GM21529 (cell line): ENCODE data around the gene UBE2L5.
"Not testable (repeated sequence)": the region's sequence is repeated elsewhere in the genome, so short reads cannot be mapped to it uniquely, and the experiment has no call there.

Source experiments
- ATAC-seq: cut with Tn5 transposase; IDR thresholded peaks from one replicate; pipeline ENCODE4 v1.9.1; 2021; ENCODE audit not compliant: unreplicated experiment

The UBE2L5 gene

DNA sequence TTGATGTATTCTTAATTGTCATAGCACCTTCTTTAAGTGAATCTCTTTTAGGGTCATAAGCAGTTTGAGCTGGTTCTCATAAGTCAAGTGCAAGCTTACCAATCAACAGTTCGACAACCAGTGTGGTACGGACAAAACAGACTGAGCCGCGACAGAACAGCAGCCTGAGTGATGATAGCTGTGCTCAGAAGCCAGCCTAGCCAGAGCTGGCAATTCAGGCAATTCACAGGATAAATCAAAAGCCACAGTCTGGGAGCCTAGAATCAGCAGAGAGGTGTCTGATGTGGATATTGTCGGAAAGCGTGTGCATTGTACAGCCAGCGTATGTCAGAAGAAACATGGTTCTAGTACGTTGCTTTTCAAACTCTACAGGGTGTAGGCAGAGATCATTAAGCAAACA lies 14.9 kb downstream of the UBE2L5 start:
- no peak for ATAC-seq

DNA sequence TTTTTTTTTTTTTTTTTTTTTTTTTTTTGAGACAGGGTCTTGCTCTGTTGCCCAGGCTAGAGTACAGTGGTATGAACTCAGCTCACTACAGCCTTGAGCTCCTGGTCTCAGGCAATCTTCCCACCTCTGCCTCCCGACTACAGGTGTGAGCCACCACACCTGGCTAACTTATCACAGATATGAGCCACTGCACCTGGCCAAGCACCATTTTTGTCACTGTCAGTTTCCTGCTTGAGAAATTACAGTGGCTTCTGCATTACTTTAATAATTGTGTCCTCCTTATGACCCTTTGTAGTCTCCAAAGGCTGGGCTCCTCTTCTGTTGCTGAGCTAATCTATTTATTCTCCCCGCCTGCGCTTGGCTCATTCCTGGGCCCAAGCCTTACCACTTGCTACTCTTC lies 16.0 kb downstream of the UBE2L5 start:
- ATAC-seq, result no peak

DNA sequence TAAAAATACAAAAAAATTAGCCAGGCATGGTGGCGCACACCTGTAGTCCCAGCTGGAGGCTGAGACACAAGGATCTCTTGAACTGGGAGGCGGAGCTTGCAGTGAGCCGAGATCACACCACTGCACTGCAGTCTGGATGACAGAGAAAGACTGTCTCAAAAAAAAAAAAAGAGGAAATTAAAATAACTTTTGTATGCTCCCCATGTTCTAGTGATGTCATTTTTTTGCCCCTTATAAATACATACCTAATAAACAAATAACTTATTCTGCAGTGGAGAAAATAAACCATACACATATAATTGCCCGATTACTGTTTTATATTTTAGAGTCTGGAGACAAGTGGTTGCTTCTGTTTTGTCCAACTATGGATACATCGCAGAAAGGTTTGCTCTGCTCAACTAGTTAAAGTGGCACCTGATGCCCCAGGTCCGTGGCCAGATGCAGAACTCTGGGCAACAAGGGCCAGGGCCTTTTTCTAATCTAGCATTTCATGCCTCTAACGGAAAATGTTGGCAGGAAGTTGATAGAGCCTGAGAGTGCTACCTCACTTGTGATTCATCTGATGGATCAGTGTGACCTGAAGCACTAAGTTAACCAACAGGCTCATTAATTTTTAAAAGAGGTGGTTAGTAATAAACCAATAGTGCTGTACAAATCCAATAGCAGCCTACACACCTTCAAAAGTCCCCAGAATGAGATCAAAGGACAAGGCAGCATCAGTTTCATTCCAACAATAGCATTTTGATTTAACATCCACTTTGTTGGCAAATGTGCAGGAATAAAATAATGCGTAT lies 18.8 kb downstream of the UBE2L5 start:
- no peak for ATAC-seq

DNA sequence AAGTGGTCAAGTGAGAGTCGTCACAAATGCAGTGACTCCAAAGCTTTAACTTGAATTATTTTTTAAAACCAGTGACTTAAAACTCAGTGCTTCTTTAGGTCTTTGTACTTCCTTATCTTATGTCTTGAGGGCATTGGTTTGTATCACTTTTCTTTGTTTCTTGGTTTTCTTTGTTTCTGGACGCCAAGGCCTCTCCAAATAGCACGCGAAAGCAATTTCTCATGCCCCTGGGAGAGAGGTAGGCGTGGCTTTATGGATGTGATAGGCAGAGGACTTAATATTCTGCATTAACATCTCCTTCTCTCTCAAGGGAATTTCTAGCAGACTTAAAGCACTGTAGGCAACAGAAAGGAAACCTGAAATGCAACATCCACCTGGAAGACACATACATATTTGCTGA lies 20.6 kb downstream of the UBE2L5 start:
- no peak for ATAC-seq

DNA sequence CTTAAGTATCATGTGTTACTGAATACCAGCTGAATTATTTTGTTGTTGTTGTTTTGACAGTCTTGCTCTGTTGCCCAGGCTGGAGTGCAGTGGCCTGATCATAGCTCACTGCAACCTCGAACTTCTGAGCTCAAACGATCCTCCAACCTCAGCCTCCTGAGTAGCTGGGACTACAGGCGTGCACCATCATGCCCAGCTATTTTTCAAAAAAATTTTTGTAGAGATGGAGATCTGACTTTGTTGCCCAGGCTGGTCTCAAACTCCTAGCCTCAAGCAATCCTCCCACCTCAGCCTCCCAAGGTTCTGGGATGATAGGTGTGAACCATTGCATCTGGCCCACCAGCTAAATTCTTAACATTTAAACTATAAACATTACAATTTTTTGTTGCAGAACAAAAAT lies 21.2 kb downstream of the UBE2L5 start:
- ATAC-seq, result not testable (repeated sequence)

DNA sequence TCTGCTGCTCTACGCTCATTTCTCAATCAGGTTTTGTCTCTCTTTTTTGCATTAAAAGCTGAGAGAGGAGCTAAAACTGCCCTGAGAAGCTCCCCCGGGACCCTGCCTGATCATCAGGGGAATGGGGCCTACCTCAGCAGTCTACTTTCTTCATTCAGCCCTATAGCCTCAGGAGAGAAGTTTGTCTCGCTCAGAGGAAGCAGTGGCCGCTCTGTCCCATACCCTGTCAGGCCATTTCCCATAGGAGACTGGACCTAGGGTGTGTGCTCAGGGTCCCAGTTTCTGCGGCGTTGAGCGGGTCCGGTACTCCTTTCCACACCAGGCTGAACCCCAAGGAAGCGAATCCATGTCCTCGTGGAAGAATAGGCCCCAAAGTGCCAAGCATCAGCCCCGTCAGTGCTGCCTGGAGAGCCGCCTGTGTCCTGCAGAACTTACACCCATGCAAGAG lies 21.7 kb downstream of the UBE2L5 start:
- ATAC-seq, result no peak

DNA sequence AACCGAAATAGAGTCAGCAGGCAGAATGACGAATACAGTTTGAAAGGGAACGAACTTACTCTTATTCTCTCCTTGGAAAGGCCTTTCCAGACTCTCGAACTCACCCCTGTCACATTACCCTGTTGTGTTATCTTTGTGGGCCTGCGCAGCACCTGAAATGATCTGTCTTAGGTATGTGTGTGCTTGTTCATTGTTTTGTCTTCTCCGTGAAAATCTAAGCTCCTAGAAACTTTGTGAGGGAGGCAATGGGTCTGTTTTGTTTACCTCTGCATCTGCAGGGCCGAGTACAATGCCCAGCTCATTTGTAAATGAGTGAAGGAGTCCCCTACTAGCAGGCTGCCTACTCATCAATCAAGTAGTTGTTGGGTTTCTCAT lies 23.8 kb downstream of the UBE2L5 start:
- ATAC-seq, result no peak

DNA sequence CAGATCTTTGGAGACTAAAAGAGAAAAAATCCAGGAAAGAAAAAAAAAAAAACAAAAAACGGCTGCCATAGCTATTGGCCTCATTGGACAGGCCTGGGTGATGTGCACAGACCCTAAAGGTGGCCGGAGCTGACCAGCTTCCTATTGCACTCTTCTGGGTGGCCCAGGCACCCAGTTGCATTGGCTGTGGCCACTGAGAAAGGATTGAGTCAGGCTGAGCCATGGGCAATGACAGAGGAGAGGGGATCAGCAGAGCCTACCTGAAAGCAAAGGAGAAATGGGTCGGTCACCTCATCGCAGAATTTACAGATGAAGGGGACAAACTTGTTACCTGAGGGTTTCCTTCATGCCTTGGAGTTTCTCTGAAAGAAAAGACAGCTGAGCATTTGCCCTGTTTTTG lies 26.1 kb downstream of the UBE2L5 start:
- ATAC-seq, result no peak

DNA sequence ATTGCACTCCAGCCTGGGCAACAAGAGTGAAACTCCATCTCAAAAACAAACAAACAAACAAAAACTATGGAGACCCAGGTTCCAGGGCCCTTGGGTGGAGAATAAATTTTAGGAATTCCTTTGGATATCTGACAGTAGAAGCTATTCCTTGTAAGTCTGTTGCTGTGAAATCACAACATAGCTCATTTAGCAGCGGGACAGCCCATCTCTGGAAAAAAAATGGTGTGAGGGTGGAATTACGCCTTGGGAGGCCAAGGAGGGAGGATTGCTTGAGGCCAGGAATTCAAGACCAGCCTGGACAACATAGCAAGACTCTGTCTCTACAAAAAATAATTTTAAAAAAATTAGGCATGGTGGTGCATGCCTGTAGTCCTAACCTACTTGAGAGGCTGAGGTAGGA lies 27.8 kb downstream of the UBE2L5 start:
- ATAC-seq, result no peak

DNA sequence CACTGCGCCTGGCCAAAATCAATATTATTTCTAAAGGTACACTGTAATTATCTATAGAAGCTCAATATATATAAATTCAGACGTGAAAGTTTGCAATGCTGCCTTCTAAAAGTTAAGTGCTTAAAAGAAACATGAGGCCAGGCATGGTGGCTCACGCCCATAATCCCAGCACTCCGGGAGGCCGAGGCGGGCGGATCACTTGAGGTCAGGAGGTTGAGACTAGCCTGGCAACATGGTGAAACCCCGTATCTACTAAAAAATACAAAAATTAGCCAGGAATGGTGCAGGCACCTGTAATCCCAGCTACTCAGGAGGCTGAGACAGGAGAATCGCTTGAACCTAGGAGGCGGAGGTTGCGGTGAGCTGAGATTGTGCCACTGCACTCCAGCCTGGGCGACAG lies 29.2 kb downstream of the UBE2L5 start:
- not testable (repeated sequence) for ATAC-seq

DNA sequence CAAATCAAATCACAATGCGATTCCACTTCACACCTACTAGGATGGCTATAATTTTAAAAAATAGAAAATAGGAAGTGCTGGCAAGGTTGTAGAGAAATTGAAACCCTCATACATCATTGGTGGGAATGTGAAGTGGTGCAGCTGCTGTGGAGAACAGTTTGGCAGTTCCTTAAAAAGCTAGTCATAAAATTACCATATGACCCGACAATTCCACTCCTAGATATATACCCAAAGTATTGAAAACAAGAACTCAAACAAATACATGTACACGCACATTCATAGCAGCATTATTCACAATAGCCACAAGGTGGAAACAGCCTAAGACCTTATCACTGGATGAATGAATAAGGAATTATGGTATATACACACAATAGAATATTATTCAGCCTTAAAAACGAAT lies 31.4 kb downstream of the UBE2L5 start:
- no peak for ATAC-seq

DNA sequence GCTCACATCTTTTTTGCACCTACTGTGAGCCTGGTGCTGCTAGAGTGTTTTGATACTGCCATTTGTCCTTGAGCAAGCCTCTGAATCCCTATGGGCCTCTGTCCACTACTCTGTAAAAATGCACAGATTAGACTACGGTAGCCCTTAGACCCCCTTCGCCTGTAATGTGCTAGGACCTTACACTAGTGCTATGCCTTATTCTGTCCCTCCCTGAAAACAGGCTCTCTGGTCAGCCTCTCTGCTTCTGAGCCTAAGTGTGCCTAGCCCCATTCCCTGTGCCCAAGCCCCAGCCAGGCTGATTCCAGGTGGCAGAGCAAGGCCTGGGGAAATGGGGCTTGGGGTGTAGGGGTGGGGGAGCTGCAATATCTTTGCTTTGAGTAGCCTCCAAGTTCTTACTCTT lies 32.7 kb downstream of the UBE2L5 start:
- no peak for ATAC-seq

DNA sequence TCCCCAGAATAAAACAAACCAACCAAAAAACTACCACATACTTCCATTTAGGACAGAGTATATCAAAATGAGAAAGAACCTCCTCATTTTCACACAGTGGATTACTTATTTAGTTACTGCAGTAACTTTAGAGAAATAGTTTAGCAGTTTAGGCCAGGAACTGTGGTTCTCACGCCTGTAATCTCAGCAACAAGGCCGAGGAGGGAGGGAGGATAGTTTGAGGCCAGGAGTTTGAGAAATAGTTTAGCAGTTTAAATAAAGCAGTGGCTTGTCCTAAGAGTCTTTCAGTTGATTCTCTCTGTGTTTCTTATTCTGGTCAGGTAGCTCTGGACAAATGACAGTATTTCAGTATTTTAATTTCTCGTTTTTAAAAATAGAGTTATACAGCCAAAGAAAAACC lies 34.0 kb downstream of the UBE2L5 start:
- no peak for ATAC-seq

DNA sequence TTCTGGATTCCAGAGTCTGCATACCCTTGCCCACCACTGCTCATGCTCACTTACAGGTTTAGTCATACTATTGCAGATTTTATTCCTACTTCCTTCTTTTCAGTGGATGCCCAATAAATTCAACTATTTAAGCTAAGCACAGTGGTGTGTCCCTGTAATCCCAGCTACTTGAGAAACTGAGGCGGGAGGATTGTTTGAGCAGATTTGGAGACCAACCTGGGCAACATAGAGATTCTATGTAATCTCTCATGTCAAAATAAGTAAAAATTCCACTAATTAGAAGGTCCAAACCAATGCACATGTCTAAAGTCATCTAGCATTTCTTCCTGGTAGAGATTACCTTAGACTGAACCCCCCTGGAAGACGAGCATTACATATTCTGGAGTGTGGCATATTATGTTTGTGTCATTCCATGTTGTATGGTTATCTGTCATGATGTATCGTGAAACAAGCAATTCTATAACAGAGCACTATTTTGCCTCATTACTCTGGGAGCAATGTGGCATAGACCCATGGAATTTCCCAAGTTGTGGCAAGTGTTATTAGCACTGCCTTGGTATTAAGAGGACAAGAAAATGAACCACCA lies 35.1 kb downstream of the UBE2L5 start:
- ATAC-seq, result no peak

DNA sequence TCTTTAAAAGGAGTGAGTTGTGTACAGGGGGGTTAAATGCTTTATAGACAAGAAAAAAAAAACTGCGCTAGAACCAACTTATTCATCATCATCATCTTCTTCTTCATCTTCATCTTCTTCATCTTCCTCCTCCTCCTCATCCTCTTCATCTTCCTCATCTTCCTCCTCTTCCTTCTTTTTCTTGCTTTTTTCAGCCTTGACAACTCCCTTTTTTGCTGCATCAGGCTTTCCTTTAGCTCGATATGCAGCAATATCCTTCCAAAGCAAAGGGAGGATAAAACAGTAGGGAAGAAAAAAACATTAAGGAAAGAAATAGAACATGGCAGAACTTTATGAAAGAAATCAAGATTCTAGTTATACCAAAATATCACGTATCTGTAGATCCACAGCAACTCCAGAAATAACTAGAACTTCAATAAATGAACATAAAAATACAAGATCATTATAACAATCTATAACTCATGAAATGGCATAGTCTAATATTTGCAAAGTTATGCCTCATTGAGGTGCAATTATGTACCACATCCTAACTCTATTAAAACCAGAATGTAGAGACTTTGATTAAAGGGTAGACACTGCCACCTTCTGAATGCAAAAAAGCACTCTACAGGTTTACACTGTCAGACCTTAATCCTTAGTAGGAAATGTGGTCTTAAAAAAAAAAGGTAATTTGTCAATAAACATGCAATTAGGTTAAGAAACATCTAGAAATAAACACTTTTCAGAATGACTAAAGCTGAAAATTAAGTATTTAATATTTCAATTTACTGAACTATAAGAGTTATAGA lies 39.2 kb downstream of the UBE2L5 start:
- not testable (repeated sequence) for ATAC-seq

DNA sequence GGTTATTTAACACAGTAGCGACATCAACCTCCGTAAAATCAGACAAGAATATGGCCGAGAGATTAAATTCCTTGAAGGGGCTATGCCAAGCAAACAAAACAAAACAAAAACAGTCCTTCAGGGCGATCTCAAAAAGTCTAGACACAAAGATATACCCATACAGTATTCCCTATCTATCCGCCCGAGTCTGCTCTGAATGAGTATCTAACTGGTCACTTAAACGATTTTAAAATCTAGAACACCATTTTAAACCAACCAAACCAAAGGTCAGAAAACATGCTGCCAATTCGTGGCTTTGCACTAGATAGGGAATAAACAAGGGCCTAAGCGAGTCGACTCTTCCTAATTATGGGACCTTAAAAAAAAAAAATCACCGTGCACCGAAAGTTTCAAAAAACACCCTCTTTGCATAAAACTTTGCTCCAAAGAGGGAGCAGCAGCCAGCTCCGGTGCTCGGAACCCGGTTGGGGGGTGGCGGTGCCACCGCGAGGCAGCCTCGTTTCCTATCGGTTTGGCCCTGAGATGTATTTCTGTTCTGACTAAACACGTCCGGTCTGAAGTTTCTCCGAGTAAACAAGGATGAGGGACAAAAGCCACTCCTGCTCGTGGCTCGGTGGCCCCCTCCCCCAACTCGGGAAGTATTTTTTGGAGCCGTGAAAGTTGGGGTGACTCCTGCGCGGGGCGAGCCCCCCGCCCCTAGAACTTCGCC lies 41.6 kb downstream of the UBE2L5 start:
- ATAC-seq, result peak; percentile 43

DNA sequence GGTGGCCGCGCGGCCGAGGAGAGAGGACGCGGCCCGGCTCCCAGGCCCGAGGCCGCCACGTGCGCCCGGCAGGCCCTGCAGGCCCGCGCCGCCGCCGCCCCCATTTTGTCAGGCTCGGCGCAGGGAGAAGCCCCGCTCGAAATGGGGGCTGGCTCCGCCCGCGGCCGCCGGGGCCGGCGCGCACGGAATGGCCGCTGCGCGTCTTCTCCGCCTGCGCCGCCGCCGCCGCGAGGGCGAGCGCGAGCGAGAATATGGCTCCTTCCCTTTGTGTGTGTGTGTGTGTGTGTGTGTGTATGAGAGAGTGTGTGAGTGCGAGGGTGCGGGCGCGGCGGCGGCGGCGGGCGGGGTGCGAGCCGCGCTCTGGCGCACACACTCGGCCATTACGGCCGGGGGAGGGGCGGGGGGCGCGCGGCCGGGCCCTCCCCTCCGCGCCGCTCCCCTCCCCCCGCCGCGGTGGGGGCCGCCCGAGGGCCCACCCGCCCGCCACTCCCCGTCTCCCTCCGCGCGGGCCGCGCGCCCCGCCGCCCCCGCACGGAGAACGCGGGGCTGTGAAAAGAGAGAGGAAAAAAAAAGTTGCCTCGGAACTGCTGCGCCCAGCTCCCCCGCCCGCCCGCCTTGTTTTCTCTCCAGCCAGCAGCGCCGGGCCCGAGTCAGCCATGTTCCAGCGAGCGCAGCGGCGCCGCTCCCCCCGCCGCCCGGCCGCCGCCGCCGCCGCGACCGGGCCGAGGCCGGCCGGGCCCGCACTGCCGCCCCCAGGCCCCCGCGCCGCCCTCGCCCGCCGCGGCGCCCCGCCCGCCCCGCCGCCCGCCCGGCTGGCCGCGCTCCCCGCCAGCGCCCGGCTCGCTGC lies 42.4 kb downstream of the UBE2L5 start:
- peak; percentile 27 for ATAC-seq

DNA sequence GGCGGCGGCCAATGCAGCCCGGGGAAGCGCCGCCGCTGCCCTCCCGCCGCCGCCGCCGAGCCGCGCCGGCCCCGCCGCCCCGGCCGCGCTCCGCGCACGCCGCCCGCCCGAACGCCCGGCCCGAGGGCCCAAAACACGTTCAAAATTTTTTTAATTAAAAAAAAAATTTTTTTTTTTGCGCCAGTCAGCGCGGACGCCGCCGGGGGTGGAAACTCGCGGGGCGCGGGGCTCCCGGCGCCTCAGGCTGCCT lies 43.0 kb downstream of the UBE2L5 start:
- no peak for ATAC-seq

DNA sequence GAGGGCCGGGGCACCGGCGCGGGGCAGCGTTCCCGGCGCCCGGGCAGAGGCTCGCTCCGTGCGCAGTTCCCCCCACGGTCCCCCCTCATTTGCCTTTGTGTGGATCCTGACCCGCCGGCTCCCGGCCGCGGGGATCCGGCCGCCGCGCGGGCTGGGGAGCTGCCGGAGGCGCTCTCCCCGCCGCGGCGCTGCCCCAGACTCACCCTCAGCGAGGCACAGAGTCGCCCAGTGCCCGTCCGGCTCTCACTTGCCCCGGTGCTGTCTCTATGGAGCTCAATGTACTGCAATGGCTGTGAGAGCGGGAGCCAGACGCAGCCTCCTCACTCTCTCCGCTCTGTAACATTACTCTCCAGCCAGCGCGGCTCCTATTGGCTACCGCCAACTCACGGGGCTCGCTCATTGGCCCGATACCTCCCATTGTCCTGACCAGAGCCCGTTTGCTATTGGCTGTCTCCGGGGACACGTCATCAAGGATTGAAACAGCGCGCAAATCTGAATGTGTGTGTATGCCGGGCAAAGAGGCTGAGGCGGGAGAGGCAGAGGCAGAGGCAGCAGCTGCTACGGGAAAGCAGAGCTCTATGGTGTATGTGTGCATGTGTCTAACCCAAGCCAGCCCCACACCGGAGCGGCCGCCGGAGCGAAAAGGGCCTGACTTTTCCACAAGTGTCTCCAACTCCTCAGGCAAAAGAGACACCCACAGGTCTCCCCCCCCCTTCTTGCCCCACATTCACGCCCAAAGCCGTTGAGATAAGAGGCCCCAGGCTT lies 43.5 kb downstream of the UBE2L5 start, which contains the start of gene HMGB1:
HMGB1 (minus strand) TSS at position 344 of the 765 bp plus-strand sequence. CDS start 2,256 bp downstream, outside the sequence.
- ATAC-seq, result peak; percentile 90

DNA sequence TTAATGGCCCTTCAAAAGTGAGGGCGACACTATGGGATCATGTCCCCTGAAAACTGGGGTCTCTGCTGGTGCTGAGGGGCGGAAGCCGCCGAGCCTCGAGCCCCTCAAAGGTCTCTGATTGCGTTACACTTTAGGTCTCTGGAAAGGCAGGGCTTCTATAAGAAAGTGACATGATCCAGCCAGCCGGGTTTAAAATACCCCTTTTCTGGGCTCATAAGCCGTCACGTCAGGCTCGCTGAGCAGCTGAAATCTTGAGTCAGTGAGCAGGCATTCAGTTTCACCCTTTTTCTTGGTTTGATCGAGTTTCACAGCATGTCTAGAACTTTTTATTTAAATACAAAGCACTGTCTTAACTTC lies 44.0 kb downstream of the UBE2L5 start:
- ATAC-seq, result no peak
